ENCODE results near the gene RHOJ. TPM values are rescaled to one million over a fixed set of nuclear protein-coding genes. Genes with fewer than 3 reads are reported as not detected.

Gene RHOJ
- 1 to 10 TPM; 1.0 to 1.4 TPM for total RNA-seq
- 1 to 10 TPM; 1.1 to 1.7 TPM for polyA plus RNA-seq

- peak within 1 kb of the TSS; percentile 58 to 64 for H3K27ac ChIP-seq (ENCODE audit: low read depth in 1 of 2, low read length in 2 of 2)
- TF ChIP-seq RXRA (IDR thresholded peaks at IDR 0.05) (no peak), YY1 (IDR thresholded peaks at IDR 0.05) (peak; percentile 26), SP1 (IDR thresholded peaks at IDR 0.05) (peak; percentile 0), NR2F2 (IDR thresholded peaks at IDR 0.05) (peak; percentile 4)
- TF ChIP-seq, protein P1, sequence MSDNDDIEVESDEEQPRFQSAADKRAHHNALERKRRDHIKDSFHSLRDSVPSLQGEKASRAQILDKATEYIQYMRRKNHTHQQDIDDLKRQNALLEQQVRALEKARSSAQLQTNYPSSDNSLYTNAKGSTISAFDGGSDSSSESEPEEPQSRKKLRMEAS (IDR thresholded peaks at IDR 0.05): peak; percentile 2
- TF ChIP-seq, protein P2, sequence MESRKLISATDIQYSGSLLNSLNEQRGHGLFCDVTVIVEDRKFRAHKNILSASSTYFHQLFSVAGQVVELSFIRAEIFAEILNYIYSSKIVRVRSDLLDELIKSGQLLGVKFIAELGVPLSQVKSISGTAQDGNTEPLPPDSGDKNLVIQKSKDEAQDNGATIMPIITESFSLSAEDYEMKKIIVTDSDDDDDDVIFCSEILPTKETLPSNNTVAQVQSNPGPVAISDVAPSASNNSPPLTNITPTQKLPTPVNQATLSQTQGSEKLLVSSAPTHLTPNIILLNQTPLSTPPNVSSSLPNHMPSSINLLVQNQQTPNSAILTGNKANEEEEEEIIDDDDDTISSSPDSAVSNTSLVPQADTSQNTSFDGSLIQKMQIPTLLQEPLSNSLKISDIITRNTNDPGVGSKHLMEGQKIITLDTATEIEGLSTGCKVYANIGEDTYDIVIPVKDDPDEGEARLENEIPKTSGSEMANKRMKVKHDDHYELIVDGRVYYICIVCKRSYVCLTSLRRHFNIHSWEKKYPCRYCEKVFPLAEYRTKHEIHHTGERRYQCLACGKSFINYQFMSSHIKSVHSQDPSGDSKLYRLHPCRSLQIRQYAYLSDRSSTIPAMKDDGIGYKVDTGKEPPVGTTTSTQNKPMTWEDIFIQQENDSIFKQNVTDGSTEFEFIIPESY (IDR thresholded peaks at IDR 0.05): no peak
Measured at GRCh38 chr14:63204407-63205043, at the start of gene RHOJ. Gene RHOJ (plus strand): TSS chr14:63204443. CDS start chr14:63204870, 427 bp downstream.

DNA sequence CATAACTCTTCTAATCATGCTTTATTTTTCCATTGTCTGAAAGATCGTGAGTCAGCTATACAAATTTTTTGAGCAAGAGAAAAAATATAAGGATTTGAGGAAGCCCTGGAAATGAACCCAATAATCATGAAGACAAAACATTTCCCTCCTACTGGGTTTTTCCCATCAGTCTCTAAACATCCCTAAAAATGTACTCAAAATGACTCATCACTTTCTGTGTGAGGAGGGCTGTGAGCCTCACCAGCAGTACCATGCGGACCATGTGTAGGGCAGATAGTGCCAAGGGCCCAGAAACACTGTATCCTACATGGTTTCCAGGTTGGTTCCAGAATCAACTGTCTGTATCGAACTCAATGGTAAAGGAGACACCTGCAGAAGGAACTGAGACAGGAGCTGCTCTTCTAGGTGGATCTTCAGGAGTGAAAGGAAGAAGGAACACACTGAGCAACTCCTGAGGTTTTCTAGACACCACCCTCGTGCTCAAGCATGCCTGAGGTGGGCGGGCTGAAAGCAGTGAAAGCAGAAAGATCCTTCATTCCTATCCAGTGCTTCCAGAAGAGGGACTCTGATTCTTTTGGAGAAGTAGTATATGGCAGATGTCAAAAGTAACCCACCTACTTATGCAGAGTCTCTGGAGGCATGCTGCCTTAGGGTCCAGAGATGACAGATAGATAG, 48.6 kb upstream of the RHOJ start:
- no peak overlapping the region for H3K4me3 ChIP-seq (ENCODE audit: low read depth in 1 of 3, low read length in 3 of 3)
- no peak overlapping the region for H3K27ac ChIP-seq (ENCODE audit: low read depth in 1 of 2, low read length in 2 of 2)
- WGBS: 51% methylated on average over 5 of the region's 5 CpGs
- no peaks in the 10 kb centered on the region for H3K36me3 ChIP-seq (ENCODE audit: control insufficient read depth in 4 of 4, insufficient read depth in 3 of 4, low read depth in 1 of 4, low read length in 3 of 4)
- DNase-seq (ENCODE audit: low spot score): no peak
- TF ChIP-seq TAF1 (conservative IDR thresholded peaks at IDR 0.05) (no peak), GABPA (IDR thresholded peaks at IDR 0.05 in 1 of 2, conservative IDR thresholded peaks at IDR 0.05 in 1 of 2) (no peak), RAD21 (IDR thresholded peaks at IDR 0.05) (no peak), FOXA2 (IDR thresholded peaks at IDR 0.05) (no peak), JUND (IDR thresholded peaks at IDR 0.05) (no peak), HNF4G (IDR thresholded peaks at IDR 0.05) (no peak), EGR1 (IDR thresholded peaks at IDR 0.05; ENCODE audit: low read depth in 2 of 2) (no peak), YY1 (IDR thresholded peaks at IDR 0.05) (no peak), SP1 (IDR thresholded peaks at IDR 0.05) (no peak), HNF4A (conservative IDR thresholded peaks at IDR 0.05) (no peak), NR2F2 (IDR thresholded peaks at IDR 0.05) (no peak)
- TF ChIP-seq, protein P3, sequence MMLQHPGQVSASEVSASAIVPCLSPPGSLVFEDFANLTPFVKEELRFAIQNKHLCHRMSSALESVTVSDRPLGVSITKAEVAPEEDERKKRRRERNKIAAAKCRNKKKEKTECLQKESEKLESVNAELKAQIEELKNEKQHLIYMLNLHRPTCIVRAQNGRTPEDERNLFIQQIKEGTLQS (IDR thresholded peaks at IDR 0.05): no peak
- TF ChIP-seq, protein P2 (IDR thresholded peaks at IDR 0.05): no peak
- TF ChIP-seq, protein P4, sequence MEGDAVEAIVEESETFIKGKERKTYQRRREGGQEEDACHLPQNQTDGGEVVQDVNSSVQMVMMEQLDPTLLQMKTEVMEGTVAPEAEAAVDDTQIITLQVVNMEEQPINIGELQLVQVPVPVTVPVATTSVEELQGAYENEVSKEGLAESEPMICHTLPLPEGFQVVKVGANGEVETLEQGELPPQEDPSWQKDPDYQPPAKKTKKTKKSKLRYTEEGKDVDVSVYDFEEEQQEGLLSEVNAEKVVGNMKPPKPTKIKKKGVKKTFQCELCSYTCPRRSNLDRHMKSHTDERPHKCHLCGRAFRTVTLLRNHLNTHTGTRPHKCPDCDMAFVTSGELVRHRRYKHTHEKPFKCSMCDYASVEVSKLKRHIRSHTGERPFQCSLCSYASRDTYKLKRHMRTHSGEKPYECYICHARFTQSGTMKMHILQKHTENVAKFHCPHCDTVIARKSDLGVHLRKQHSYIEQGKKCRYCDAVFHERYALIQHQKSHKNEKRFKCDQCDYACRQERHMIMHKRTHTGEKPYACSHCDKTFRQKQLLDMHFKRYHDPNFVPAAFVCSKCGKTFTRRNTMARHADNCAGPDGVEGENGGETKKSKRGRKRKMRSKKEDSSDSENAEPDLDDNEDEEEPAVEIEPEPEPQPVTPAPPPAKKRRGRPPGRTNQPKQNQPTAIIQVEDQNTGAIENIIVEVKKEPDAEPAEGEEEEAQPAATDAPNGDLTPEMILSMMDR (IDR thresholded peaks at IDR 0.05; ENCODE audit: low read depth, low read length, missing input control): no peak
- TF ChIP-seq, protein P1 (IDR thresholded peaks at IDR 0.05): no peak
- TF ChIP-seq, protein P5, sequence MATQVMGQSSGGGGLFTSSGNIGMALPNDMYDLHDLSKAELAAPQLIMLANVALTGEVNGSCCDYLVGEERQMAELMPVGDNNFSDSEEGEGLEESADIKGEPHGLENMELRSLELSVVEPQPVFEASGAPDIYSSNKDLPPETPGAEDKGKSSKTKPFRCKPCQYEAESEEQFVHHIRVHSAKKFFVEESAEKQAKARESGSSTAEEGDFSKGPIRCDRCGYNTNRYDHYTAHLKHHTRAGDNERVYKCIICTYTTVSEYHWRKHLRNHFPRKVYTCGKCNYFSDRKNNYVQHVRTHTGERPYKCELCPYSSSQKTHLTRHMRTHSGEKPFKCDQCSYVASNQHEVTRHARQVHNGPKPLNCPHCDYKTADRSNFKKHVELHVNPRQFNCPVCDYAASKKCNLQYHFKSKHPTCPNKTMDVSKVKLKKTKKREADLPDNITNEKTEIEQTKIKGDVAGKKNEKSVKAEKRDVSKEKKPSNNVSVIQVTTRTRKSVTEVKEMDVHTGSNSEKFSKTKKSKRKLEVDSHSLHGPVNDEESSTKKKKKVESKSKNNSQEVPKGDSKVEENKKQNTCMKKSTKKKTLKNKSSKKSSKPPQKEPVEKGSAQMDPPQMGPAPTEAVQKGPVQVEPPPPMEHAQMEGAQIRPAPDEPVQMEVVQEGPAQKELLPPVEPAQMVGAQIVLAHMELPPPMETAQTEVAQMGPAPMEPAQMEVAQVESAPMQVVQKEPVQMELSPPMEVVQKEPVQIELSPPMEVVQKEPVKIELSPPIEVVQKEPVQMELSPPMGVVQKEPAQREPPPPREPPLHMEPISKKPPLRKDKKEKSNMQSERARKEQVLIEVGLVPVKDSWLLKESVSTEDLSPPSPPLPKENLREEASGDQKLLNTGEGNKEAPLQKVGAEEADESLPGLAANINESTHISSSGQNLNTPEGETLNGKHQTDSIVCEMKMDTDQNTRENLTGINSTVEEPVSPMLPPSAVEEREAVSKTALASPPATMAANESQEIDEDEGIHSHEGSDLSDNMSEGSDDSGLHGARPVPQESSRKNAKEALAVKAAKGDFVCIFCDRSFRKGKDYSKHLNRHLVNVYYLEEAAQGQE (IDR thresholded peaks at IDR 0.05): no peak
- no peaks in the 10 kb centered on the region for H3K27me3 ChIP-seq (ENCODE audit: control insufficient read depth in 4 of 4, insufficient read depth in 4 of 4, low read length in 3 of 4)
- H3K4me1 ChIP-seq (ENCODE audit: control insufficient read depth in 4 of 4, insufficient read depth in 4 of 4, low read length in 3 of 4): no peaks in the 10 kb centered on the region
- H3K9me3 ChIP-seq (ENCODE audit: control insufficient read depth in 4 of 4, low read length in 3 of 4): peaks cover 0 to 4% (median 0%) of the 10 kb centered on the region in 4 donors
- no peak overlapping the region for H3K9ac ChIP-seq (ENCODE audit: low read depth in 1 of 2, low read length in 2 of 2)

More at GRCh38 chr14:63204407-63205043, at the start of gene RHOJ:
- DNase-seq (ENCODE audit: low spot score): no peak
- no peaks in the 10 kb centered on the region for H3K27me3 ChIP-seq (ENCODE audit: control insufficient read depth in 4 of 4, insufficient read depth in 4 of 4, low read length in 3 of 4)
- H3K9me3 ChIP-seq (ENCODE audit: control insufficient read depth in 4 of 4, low read length in 3 of 4): no peaks in the 10 kb centered on the region
- no peaks in the 10 kb centered on the region for H3K36me3 ChIP-seq (ENCODE audit: control insufficient read depth in 4 of 4, insufficient read depth in 3 of 4, low read depth in 1 of 4, low read length in 3 of 4)
- peak within 1 kb of the TSS in 1 of 2 donors; percentile 25 for H3K9ac ChIP-seq (ENCODE audit: low read depth in 1 of 2, low read length in 2 of 2)
- peak within 1 kb of the TSS in 1 of 3 donors; percentile 34 for H3K4me3 ChIP-seq (ENCODE audit: low read depth in 1 of 3, low read length in 3 of 3)
- WGBS: 29% methylated on average over 16 of the region's 16 CpGs
- no peaks in the 10 kb centered on the region for H3K4me1 ChIP-seq (ENCODE audit: control insufficient read depth in 4 of 4, insufficient read depth in 4 of 4, low read length in 3 of 4)

All from liver (tissue), 9 donors.